GM19455 (cell line): ENCODE measurements around the gene SPA17.

Experiments
- ATAC-seq: cut with Tn5 transposase; IDR thresholded peaks from one replicate; pipeline ENCODE4 v1.9.1; 2021; ENCODE audit not compliant: unreplicated experiment

SPA17 gene

GRCh38 chr11:124673333-124674167 is at the start of gene SPA17, which contains the start of gene SIAE:
TSS of gene SPA17 (plus strand) at chr11:124673904. CDS start at chr11:124675265, 1,361 bp downstream.
TSS of gene SIAE (minus strand) at chr11:124673739. CDS start at chr11:124673708, 31 bp downstream.
- peak; percentile 90 for ATAC-seq

DNA sequence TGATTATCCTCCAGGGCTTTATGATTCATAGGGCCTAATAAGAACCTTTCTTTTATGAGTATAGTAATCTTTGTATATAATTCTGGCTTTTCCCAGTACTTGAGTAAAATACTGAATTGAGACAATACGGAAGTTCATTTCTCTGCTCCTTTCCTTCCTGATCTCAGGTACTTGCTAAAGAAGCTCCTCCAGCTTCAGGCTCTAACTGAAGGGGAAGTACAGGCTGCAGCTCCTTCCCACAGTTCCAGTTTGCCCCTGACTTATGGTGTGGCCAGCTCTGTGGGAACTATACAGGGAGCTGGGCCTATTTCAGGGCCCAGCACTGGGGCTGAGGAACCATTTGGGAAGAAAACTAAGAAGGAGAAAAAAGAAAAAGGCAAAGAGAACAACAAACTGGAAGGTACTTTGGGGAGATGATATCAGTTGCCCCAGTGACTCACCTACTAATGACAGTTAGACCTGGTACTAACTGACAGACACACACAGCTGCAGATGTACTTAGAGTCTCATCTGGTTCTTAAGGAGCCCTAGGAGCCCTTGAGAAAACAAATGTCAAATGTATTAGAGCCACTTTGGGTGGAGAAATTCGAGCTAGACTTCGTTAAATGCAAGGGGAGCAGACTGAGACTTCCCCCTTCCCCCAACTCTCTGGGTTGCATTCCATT is 48.1 kb upstream of the SPA17 start:
- ATAC-seq = no peak

DNA sequence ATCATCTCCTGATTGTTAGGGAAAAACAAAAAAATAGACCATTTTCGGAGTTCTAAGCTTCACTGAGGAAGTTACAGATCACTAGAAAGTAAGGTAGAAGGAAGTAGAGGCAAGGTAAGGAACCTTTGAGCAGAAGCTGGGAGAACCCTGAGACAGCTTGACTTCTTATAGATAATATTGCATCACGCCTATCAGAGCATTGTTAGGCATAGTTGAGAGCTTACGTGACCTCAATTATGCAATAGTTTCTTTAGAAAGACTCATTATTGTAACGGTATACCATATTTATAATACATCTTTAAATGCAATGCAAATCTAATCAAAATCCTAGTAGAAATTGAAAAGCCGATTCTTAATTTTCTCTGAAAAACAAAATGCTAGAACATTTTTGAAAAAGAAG is 46.2 kb upstream of the SPA17 start:
- no peak for ATAC-seq

DNA sequence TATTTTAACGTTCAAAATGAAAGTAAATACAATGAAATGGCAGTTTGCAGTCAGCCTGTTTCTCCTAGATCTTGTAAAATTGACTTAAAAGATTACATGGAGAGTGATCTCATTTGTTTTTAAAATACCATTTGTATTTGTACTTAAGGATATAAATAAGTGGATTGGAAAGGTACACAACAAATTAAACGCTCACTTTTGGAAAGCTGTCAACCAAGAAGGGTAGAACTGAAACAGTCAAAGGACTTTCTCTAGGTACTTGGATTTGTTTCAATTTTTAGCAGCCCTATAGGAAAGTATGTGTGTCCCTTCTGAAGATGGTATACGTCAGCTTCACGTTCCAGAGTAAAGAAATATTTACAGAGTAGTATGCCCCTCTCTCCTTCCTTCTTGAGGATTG is 43.7 kb upstream of the SPA17 start:
- no peak for ATAC-seq

- ATAC-seq = no peak
Observed at GRCh38 chr11:124633355-124633754, 40.3 kb upstream of the SPA17 start.

GRCh38 chr11:124635932-124636331 is 37.8 kb upstream of the SPA17 start:
- ATAC-seq = no peak

GRCh38 chr11:124638500-124638899 is 35.2 kb upstream of the SPA17 start:
- no peak for ATAC-seq

- ATAC-seq = no peak
Observed at GRCh38 chr11:124639186-124639585, 34.5 kb upstream of the SPA17 start.

- no peak for ATAC-seq
Observed at GRCh38 chr11:124640666-124641065, 33.0 kb upstream of the SPA17 start.

GRCh38 chr11:124642628-124643027 is 31.1 kb upstream of the SPA17 start:
- no peak for ATAC-seq

- no peak for ATAC-seq
Observed at GRCh38 chr11:124643042-124643604, 30.6 kb upstream of the SPA17 start.

DNA sequence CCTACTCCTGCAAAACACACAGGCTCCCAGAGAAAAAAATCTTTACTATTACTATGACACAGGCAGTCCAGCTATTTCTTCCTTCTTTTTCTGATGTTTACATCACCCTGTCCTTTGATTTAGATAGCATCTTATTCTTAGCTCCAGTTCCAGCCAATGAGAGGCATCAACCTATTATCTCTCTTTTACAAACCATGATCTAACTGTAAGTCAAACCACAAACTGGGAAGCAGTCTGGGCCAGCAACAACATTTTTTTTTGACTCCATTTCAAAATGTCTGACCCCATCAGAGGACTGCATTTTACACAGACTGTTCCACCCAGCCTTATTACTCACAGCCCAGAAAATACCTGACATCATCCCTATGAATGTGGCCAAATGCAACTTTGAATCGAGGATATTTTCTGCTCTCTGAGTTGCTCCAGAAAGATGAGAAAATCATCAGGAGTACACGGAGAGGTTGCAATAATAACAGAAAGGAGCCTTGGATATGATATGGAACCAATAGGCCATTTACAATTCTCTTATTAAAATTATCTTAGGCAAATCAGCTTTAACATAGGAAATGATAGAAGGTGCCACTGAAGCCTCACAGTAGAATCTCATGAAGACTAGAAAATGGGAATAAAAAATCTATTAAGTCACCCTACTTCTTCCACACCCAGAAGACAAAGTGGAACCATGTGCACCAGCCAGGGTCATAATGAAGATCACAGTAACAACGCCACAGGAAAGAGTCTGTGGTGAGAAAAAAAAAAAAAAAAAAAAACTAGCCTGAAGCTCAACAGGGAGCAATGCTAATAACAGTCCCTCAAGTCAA is 29.9 kb upstream of the SPA17 start:
- no peak for ATAC-seq

DNA sequence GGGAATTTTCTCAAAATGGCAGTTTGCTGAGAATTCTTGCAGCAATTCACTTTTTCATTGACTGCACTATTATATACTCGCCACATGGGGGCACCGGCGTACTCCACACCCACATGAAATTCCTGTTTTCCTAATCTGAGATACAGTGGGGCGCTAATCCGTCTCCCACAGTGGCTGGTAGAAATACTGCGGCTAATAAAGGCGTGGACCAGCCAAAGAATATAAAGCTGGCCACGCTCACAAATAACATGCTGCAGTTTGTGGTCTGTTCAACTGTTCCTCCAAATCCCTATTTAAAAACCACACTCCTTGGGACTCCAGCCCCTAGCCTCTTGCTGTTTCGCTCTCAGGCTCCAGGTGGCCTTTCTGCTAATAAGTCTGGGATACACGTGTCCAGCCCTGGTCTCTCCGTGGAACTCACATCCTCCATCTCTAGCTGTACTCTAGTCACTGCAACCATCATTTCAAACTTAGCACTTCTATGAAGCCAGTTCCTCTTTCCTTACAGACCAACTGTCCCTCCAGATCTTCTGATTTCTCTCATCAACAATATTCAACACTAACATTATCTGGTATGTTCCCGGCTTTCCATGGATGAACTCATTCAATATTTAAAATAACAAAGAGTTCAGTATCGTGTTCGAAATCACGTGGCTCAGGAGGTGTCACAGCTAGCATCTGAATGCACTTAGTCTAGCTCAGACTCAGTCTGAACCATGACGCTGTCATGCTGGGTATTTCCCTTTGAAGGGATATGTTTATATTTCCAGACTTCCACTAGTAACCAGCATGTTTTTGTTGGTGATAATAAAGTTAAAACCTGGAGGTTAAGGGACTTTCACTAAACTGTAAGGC is 29.1 kb upstream of the SPA17 start:
- peak; percentile 69 for ATAC-seq

DNA sequence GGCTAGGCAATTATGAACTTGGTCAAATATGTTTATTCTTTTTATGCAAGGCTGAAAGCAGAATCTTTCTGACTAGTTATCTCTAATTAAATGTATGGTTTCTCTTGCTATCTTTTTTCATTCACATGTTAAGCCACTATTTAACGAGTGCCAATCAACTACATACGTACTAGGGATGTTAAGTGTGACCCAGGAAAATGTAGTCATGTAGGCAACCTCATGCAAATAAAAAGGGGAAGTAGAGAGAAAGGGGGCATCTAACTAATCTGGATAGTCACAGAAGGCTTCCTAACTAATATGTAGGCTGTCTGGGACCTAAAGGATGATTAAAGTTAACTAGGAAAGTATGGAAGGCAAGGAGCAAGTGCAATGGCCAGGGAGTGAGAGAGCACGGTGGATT is 27.6 kb upstream of the SPA17 start:
- ATAC-seq = no peak

- ATAC-seq = no peak
Observed at GRCh38 chr11:124648610-124649009, 25.1 kb upstream of the SPA17 start.

DNA sequence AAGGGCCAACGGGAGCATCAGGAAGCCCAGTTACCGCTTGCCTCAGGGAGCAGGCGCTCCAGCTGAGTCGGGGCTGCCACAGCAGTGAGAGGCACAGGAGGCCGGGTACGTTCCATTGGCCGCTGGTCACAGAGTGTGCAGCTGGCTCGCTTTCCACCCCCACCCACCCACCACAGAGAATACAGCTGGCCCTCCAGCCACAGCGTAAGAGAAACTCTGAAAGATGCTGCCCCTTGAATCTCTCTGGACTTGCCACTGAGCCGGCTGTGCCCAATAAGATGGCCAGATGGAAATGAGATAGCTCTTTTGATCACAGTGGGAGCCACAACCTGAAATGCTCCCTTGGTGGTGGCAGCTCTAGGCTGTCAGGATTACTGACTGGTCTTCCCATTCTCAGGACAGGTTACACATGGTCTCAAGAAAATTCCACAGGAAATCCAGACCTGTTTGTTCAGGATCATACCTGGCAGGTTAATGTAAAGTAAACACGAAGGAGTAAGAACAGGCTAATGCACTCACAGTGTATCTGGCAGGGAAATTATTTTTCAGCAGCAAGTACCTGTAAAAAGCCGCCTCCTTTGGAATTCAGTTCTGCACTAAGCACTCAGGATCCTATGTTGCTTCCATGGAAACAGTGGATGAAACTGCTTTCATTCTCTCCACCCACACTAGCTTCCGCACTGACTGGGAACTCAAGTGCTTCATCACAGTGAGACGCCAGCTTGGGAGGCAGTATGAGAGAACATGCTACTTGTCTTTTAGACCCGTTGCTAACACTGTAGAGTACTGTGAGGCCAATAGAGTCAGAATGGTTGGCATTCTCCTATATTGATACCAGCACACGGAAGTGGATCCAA is 16.7 kb upstream of the SPA17 start:
- no peak for ATAC-seq

GRCh38 chr11:124657904-124658303 is 15.8 kb upstream of the SPA17 start:
- ATAC-seq = no peak

GRCh38 chr11:124658501-124658900 is 15.2 kb upstream of the SPA17 start:
- ATAC-seq = no peak

DNA sequence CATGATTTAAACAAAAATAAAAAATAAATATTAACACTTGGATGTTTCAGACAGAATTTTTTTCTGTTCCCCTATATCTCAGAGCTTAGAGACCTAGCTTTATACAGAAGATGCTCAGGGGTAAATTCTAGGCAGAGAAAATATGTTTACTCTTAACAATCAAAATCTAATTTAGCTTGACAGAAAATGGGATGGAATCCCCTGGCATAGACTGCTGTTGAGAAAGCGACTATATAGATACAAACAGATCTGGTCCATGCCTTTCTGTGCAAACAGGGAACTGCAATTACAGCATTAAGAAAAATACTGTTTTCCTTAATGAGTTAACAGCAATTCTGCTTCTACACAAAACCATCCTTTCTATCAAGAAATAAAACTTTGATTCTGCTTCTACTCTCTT is 14.7 kb upstream of the SPA17 start:
- ATAC-seq = no peak
